Colonic mucosa (tissue), 4 donors: ENCODE data around the gene CPO. TPM values are rescaled to one million over a fixed set of nuclear protein-coding genes. Genes with fewer than 3 reads are reported as not detected.

ENCODE experiments used
- DNase-seq: peaks from one replicate; pipeline ENCODE4 v3.0.0-alpha.2; 2020
- H3K27ac ChIP-seq: fragments of 200-600 bp; one replicate; pipeline ENCODE4 v1.8.0; 2021
- H3K27me3 ChIP-seq: fragments of 200-600 bp; one replicate; pipeline ENCODE4 v1.8.0; 2021
- H3K36me3 ChIP-seq: fragments of 200-600 bp; one replicate; pipeline ENCODE4 v1.8.0; 2021
- H3K4me1 ChIP-seq: fragments of 200-600 bp; one replicate; pipeline ENCODE4 v1.8.0; 2021; ENCODE audit warnings: mild to moderate bottlenecking
- H3K4me3 ChIP-seq: fragments of 200-600 bp; one replicate; pipeline ENCODE4 v1.8.0; 2021
- H3K9ac ChIP-seq, 2 donors: one replicate each; pipeline ENCODE4 v1.7.0; 2013; ENCODE audit warnings: control low read depth in 2 of 2, low read depth in 2 of 2, low read length in 2 of 2
- H3K9me3 ChIP-seq: fragments of 200-600 bp; one replicate; pipeline ENCODE4 v1.8.0; 2021
- CTCF ChIP-seq: fragments of 200-600 bp; IDR thresholded peaks from one replicate; pipeline ENCODE4 v1.8.0; 2022; ENCODE audit warnings: antibody characterized with exemption, mild to moderate bottlenecking
- intact Hi-C: fragments of 100-400 bp; cut with DNase I; formaldehyde crosslinking; loops from one replicate; pipeline ENCODE4 v1.14.1; 2022
- total RNA-seq, 2 donors: library from RNA; stranded (reverse); fragmentation: NEBNext Ultra II Directional in 1 of 2; extraction: Animal tissue kit (Norgen Biotek cat#: 25700) in 1 of 2; gene quantifications; one replicate each; pipeline ENCODE4 v1.2.1, GENCODE V29; 2021
- donor health status: healthy.
- donor health status: DM: no; HTN: no; CAD: no.
- donor health status: DM: no; HTN: no; CAD: no.

The CPO gene
- total RNA-seq, 2 donors from 2014 or later: not detected

- Histone ChIP-seq H3K27ac (no peak overlapping the region), H3K27me3 (no peaks in the 10 kb centered on the region), H3K4me3 (no peak overlapping the region), H3K36me3 (no peaks in the 10 kb centered on the region), H3K4me1 (no peaks in the 10 kb centered on the region), H3K9me3 (no peaks in the 10 kb centered on the region), H3K9ac (no peak overlapping the region)
- intact Hi-C loops: no loop called here
- DNase-seq: no peak
- no peak for TF ChIP-seq CTCF
Measured at GRCh38 chr2:206920310-206920709, 19.0 kb upstream of the CPO start.

GRCh38 chr2:206920951-206921350 lies 18.4 kb upstream of the CPO start:
- Histone ChIP-seq H3K9me3 (no peaks in the 10 kb centered on the region), H3K36me3 (no peaks in the 10 kb centered on the region), H3K27me3 (no peaks in the 10 kb centered on the region), H3K9ac (no peak overlapping the region), H3K4me1 (no peaks in the 10 kb centered on the region), H3K27ac (no peak overlapping the region), H3K4me3 (no peak overlapping the region)
- intact Hi-C loops: no loop called here
- no peak for DNase-seq
- no peak for TF ChIP-seq CTCF

GRCh38 chr2:206921529-206921928 lies 17.8 kb upstream of the CPO start:
- H3K36me3 ChIP-seq: no peaks in the 10 kb centered on the region
- intact Hi-C loops: no loop called here
- no peak overlapping the region for H3K4me3 ChIP-seq
- H3K9me3 ChIP-seq: no peaks in the 10 kb centered on the region
- TF ChIP-seq CTCF: no peak
- no peak for DNase-seq
- H3K9ac ChIP-seq: no peak overlapping the region
- no peaks in the 10 kb centered on the region for H3K27me3 ChIP-seq
- H3K4me1 ChIP-seq: no peaks in the 10 kb centered on the region
- H3K27ac ChIP-seq: no peak overlapping the region

- Histone ChIP-seq H3K27me3 (no peaks in the 10 kb centered on the region), H3K9ac (no peak overlapping the region), H3K27ac (no peak overlapping the region), H3K4me1 (no peaks in the 10 kb centered on the region), H3K36me3 (no peaks in the 10 kb centered on the region), H3K9me3 (no peaks in the 10 kb centered on the region), H3K4me3 (no peak overlapping the region)
- intact Hi-C loops: no loop called here
- TF ChIP-seq CTCF: no peak
- DNase-seq: no peak
Measured at GRCh38 chr2:206935991-206936842, 3.1 kb upstream of the CPO start.

GRCh38 chr2:206936843-206937230 lies 2.5 kb upstream of the CPO start:
- no peaks in the 10 kb centered on the region for H3K9me3 ChIP-seq
- DNase-seq: no peak
- intact Hi-C loops: no loop called here
- no peak overlapping the region for H3K4me3 ChIP-seq
- H3K4me1 ChIP-seq: no peaks in the 10 kb centered on the region
- H3K27ac ChIP-seq: no peak overlapping the region
- no peaks in the 10 kb centered on the region for H3K36me3 ChIP-seq
- no peak overlapping the region for H3K9ac ChIP-seq
- H3K27me3 ChIP-seq: no peaks in the 10 kb centered on the region
- TF ChIP-seq CTCF: no peak
